ENCODE results near the gene PRPS1L1.

Gene PRPS1L1

GRCh38 chr7:17996040-17996439, 31.6 kb downstream of the PRPS1L1 start:
- no peak overlapping the region for H3K9ac ChIP-seq
- no peak overlapping the region for H3K27ac ChIP-seq
- H3K4me1 ChIP-seq, result no peaks in the 10 kb centered on the region

GRCh38 chr7:17994079-17994850, 33.4 kb downstream of the PRPS1L1 start:
- no peaks in the 10 kb centered on the region for H3K27me3 ChIP-seq (ENCODE audit: control insufficient read depth, insufficient read depth, low read length)
- no peaks in the 10 kb centered on the region for H3K79me2 ChIP-seq
- TF ChIP-seq, protein P1, sequence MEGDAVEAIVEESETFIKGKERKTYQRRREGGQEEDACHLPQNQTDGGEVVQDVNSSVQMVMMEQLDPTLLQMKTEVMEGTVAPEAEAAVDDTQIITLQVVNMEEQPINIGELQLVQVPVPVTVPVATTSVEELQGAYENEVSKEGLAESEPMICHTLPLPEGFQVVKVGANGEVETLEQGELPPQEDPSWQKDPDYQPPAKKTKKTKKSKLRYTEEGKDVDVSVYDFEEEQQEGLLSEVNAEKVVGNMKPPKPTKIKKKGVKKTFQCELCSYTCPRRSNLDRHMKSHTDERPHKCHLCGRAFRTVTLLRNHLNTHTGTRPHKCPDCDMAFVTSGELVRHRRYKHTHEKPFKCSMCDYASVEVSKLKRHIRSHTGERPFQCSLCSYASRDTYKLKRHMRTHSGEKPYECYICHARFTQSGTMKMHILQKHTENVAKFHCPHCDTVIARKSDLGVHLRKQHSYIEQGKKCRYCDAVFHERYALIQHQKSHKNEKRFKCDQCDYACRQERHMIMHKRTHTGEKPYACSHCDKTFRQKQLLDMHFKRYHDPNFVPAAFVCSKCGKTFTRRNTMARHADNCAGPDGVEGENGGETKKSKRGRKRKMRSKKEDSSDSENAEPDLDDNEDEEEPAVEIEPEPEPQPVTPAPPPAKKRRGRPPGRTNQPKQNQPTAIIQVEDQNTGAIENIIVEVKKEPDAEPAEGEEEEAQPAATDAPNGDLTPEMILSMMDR (IDR thresholded peaks at IDR 0.05), result no peak
- no peak overlapping the region for H3K9ac ChIP-seq
- H3K27ac ChIP-seq, result no peak overlapping the region
- no peak overlapping the region for H3K4me2 ChIP-seq (ENCODE audit: low read length)
- H3K4me1 ChIP-seq, result no peaks in the 10 kb centered on the region
- H3K4me3 ChIP-seq (ENCODE audit: low read depth, low read length), result no peak overlapping the region
- H2AFZ ChIP-seq, result no peak overlapping the region
- no peaks in the 10 kb centered on the region for H3K36me3 ChIP-seq (ENCODE audit: control insufficient read depth, insufficient read depth, low read length)
- H3K9me3 ChIP-seq (ENCODE audit: control insufficient read depth, low read length), result no peaks in the 10 kb centered on the region

More at GRCh38 chr7:17996040-17996439, 31.6 kb downstream of the PRPS1L1 start:
- Histone ChIP-seq H3K4me2 (ENCODE audit: low read length) (no peak overlapping the region), H3K36me3 (ENCODE audit: control insufficient read depth, insufficient read depth, low read length) (no peaks in the 10 kb centered on the region), H3K4me3 (ENCODE audit: low read depth, low read length) (no peak overlapping the region), H3K79me2 (no peaks in the 10 kb centered on the region), H2AFZ (no peak overlapping the region), H3K9me3 (ENCODE audit: control insufficient read depth, low read length) (no peaks in the 10 kb centered on the region), H3K27me3 (ENCODE audit: control insufficient read depth, insufficient read depth, low read length) (no peaks in the 10 kb centered on the region)
- TF ChIP-seq, protein P1 (IDR thresholded peaks at IDR 0.05), result no peak

GRCh38 chr7:17991866-17992648, 35.6 kb downstream of the PRPS1L1 start:
- Histone ChIP-seq H2AFZ (peak overlapping the region; percentile 31), H3K36me3 (ENCODE audit: control insufficient read depth, insufficient read depth, low read length) (no peaks in the 10 kb centered on the region), H3K9me3 (ENCODE audit: control insufficient read depth, low read length) (no peaks in the 10 kb centered on the region), H3K4me2 (ENCODE audit: low read length) (no peak overlapping the region), H3K9ac (no peak overlapping the region), H3K4me1 (no peaks in the 10 kb centered on the region), H3K27ac (no peak overlapping the region), H3K79me2 (no peaks in the 10 kb centered on the region), H3K4me3 (ENCODE audit: low read depth, low read length) (no peak overlapping the region), H3K27me3 (ENCODE audit: control insufficient read depth, insufficient read depth, low read length) (no peaks in the 10 kb centered on the region)
- TF ChIP-seq, protein P1 (IDR thresholded peaks at IDR 0.05), result no peak

GRCh38 chr7:17990761-17991160, 36.9 kb downstream of the PRPS1L1 start:
- Histone ChIP-seq H3K9me3 (ENCODE audit: control insufficient read depth, low read length) (no peaks in the 10 kb centered on the region), H3K36me3 (ENCODE audit: control insufficient read depth, insufficient read depth, low read length) (no peaks in the 10 kb centered on the region), H3K79me2 (no peaks in the 10 kb centered on the region), H3K4me2 (ENCODE audit: low read length) (no peak overlapping the region), H3K4me3 (ENCODE audit: low read depth, low read length) (no peak overlapping the region), H3K9ac (no peak overlapping the region), H3K27ac (no peak overlapping the region), H3K27me3 (ENCODE audit: control insufficient read depth, insufficient read depth, low read length) (no peaks in the 10 kb centered on the region), H3K4me1 (no peaks in the 10 kb centered on the region), H2AFZ (no peak overlapping the region)
- TF ChIP-seq, protein P1 (IDR thresholded peaks at IDR 0.05), result no peak
